EH (cell line): ENCODE measurements around the gene PTPN7.

Source experiments
- DNase-seq: peaks from one replicate; pipeline ENCODE4 v3.0.0-alpha.2; 2015; ENCODE audit warnings: low read depth

PTPN7 gene

GRCh38 chr1:202105571-202106339, 54.6 kb downstream of the PTPN7 start:
- DNase-seq, result peak; percentile 68

GRCh38 chr1:202104073-202104472, 56.3 kb downstream of the PTPN7 start:
- DNase-seq, result no peak

GRCh38 chr1:202101184-202101583, 59.2 kb downstream of the PTPN7 start:
- DNase-seq, result no peak
